Umbilical cord (tissue), 2 donors: ENCODE measurements around the gene GFY. TPM values are rescaled to one million over a fixed set of nuclear protein-coding genes. Genes with fewer than 3 reads are reported as not detected.

Experiments
- DNase-seq: peaks from one replicate; pipeline ENCODE4 v3.0.0-alpha.2; 2015; ENCODE audit warnings: low spot score
- total RNA-seq: library from RNA; depleted of rRNA; stranded (reverse); fragments of >200 nt; gene quantifications from one replicate; pipeline ENCODE4 v1.2.3, GENCODE V29; 2014; ENCODE audit warnings: low replicate concordance; ENCODE audit not compliant: insufficient read depth

The GFY gene
- total RNA-seq, 1 donor from 2014 or later, result not detected

- DNase-seq, result no peak
These were observed 3.6 kb downstream of the GFY start for GRCh38 chr19:49428547-49429451.

- no peak for DNase-seq
These were observed 5.0 kb downstream of the GFY start for GRCh38 chr19:49430172-49430677.

GRCh38 chr19:49430678-49431329 lies 5.6 kb downstream of the GFY start:
- DNase-seq, result no peak

GRCh38 chr19:49431330-49431749 lies 6.2 kb downstream of the GFY start:
- no peak for DNase-seq

GRCh38 chr19:49432141-49433073 lies 7.2 kb downstream of the GFY start:
- no peak for DNase-seq

GRCh38 chr19:49433240-49433901 lies 8.2 kb downstream of the GFY start:
- no peak for DNase-seq

- no peak for DNase-seq
These were observed 9.9 kb downstream of the GFY start for GRCh38 chr19:49434907-49435583.

- no peak for DNase-seq
These were observed 10.5 kb downstream of the GFY start for GRCh38 chr19:49435670-49436069.

- no peak for DNase-seq
These were observed 11.3 kb downstream of the GFY start for GRCh38 chr19:49436381-49437017.

- DNase-seq, result no peak
These were observed 12.0 kb downstream of the GFY start for GRCh38 chr19:49437231-49437630.

GRCh38 chr19:49438261-49438660 lies 13.1 kb downstream of the GFY start:
- no peak for DNase-seq

- no peak for DNase-seq
These were observed 14.6 kb downstream of the GFY start for GRCh38 chr19:49439836-49440235.

- DNase-seq, result no peak
These were observed 15.4 kb downstream of the GFY start for GRCh38 chr19:49440439-49441209.

- DNase-seq, result no peak
These were observed 16.2 kb downstream of the GFY start, which contains the start of gene SLC17A7 for GRCh38 chr19:49441210-49441959. Gene SLC17A7, minus strand, starts transcription at chr19:49441527. Its CDS starts 148 bp downstream, at chr19:49441379.

- DNase-seq, result no peak
These were observed 16.8 kb downstream of the GFY start for GRCh38 chr19:49441960-49442350.

GRCh38 chr19:49442354-49442753 lies 17.2 kb downstream of the GFY start:
- no peak for DNase-seq

GRCh38 chr19:49442771-49443365 lies 17.7 kb downstream of the GFY start:
- peak; percentile 89 for DNase-seq
